ENCODE measurements around the gene CDH7.

Gene CDH7

DNA sequence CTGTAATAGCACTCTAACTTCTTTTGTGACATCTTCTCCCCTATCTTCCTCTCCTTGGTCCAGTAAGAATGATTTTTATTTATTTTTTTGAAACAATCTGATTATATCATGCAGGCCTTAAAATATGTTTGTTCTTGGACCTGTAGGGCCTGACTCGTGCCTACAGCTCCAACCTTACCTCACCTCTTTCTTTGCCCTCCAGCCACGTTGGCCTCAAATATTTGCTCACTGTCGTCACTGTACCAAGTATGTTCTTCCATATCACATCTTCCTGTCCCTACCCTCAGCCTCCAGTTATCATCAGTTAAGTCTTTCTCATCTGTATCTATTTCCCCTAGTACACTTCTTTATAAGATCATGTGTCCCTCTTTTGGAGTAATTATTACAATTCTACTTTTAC, 125.5 kb downstream of the CDH7 start:
- no peak for TF ChIP-seq CTCF (conservative IDR thresholded peaks at IDR 0.05; ENCODE audit: control insufficient read depth, insufficient read depth, low read depth, low read length)
- DNase-seq (ENCODE audit: low read depth), result no peak

DNA sequence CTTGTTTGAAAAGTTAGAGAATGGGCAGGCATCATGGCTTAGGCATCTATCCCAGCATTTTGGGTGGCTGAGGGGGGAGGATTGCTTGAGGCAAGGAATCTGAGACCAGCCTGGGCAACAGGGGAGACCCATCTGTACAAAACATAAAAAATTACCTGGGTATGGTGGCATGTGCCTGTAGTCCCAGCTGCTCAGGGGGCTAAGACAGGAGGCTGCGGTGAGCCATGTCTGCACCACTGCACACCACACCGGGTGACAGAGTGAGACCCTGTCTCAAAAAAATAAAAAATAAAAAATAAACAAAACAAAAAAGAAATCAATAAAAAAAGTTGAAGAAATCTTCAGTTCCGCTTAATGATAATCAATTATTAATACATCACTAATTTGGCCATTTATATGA, 146.5 kb downstream of the CDH7 start:
- no peak for TF ChIP-seq CTCF (conservative IDR thresholded peaks at IDR 0.05; ENCODE audit: control insufficient read depth, insufficient read depth, low read depth, low read length)
- DNase-seq (ENCODE audit: low read depth), result no peak
- H3K4me3 ChIP-seq (ENCODE audit: control insufficient read depth, low read depth, low read length), result no peak overlapping the region

More for the DNA sequence above, 125.5 kb downstream of the CDH7 start:
- H3K4me3 ChIP-seq (ENCODE audit: control insufficient read depth, low read depth, low read length), result no peak overlapping the region

DNA sequence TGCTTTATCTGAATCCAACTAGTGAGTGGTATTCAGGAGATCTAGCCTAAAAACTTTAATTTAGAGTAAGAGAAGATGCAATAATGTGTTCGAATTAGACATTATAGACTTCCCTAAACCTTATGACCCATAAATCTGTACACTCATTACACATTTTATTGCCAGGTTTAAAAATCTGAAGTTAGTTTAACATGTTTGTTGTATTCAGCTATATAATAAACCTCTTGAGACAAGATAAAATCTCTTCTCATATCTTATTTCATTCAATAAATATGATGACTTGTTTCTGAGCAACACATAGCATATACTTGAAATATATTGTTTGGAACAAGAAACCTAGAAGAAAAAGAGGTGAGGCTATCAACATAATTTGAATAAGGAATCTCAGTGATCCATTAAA, 150.7 kb downstream of the CDH7 start:
- no peak for DNase-seq (ENCODE audit: low read depth)
- H3K4me3 ChIP-seq (ENCODE audit: control insufficient read depth, low read depth, low read length), result no peak overlapping the region
- TF ChIP-seq CTCF (conservative IDR thresholded peaks at IDR 0.05; ENCODE audit: control insufficient read depth, insufficient read depth, low read depth, low read length), result no peak

GRCh38 chr18:65906621-65907034, 155.8 kb downstream of the CDH7 start:
- H3K4me3 ChIP-seq (ENCODE audit: control insufficient read depth, low read depth, low read length), result no peak overlapping the region
- DNase-seq (ENCODE audit: low read depth), result no peak
- no peak for TF ChIP-seq CTCF (conservative IDR thresholded peaks at IDR 0.05; ENCODE audit: control insufficient read depth, insufficient read depth, low read depth, low read length)

DNA sequence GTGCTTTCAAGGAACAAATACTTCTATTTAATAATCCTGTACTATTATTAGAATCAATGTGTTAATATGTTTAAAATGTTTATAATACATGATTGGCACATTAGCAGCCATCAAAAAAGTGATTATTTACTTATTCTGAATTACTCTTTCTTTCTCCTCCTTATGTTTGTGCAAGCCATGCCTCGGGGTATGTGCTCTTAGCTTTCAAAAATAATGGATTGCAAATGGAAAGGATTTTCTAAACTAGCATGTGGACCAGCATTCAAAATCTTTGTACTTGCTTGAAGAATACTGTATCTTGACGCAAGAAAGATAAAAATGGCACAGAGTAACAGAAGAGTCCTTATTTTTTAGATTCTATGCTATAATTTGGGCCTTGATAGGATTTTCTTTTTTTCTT, 156.5 kb downstream of the CDH7 start:
- no peak for DNase-seq (ENCODE audit: low read depth)
- TF ChIP-seq CTCF (conservative IDR thresholded peaks at IDR 0.05; ENCODE audit: control insufficient read depth, insufficient read depth, low read depth, low read length), result no peak
- no peak overlapping the region for H3K4me3 ChIP-seq (ENCODE audit: control insufficient read depth, low read depth, low read length)

DNA sequence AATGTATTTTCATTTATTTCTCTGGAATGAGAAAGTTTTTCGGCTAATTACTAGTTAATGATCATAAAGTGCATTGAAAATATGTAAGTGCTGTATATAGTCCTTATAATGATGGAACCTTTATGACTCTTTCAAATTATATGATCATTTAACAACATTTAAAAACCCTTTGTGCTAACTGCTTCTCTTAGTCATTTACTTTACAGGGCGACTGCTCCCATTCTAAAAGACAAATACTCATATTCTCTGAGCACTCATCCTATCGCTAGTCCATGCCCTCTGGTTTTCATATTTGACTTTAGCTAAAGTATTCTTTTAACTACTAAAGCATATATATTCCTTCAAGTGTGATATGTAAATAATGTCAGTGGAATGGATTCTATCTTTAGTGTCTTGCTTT, 168.2 kb downstream of the CDH7 start:
- H3K4me3 ChIP-seq (ENCODE audit: control insufficient read depth, low read depth, low read length), result no peak overlapping the region
- TF ChIP-seq CTCF (conservative IDR thresholded peaks at IDR 0.05; ENCODE audit: control insufficient read depth, insufficient read depth, low read depth, low read length), result no peak

GRCh38 chr18:65919663-65920062, 168.9 kb downstream of the CDH7 start:
- DNase-seq (ENCODE audit: low read depth), result no peak
- no peak overlapping the region for H3K4me3 ChIP-seq (ENCODE audit: control insufficient read depth, low read depth, low read length)
- TF ChIP-seq CTCF (conservative IDR thresholded peaks at IDR 0.05; ENCODE audit: control insufficient read depth, insufficient read depth, low read depth, low read length), result no peak

More for the DNA sequence above, 168.2 kb downstream of the CDH7 start:
- no peak for DNase-seq (ENCODE audit: low read depth)
